GM18507 (cell line): Measurements from ENCODE around the gene MRPS24.
"Not testable (repeated sequence)": the region's sequence is repeated elsewhere in the genome, so short reads cannot be mapped to it uniquely, and the experiment has no call there.

Source experiments
- DNase-seq: peaks from one replicate; pipeline ENCODE4 v3.0.0; 2011; ENCODE audit warnings: low read depth; ENCODE audit not compliant: insufficient read length; ENCODE audit errors: extremely low spot score
- FAIRE-seq: peaks from 2 replicates; lab custom pipeline; 2011; peaks lifted over from hg19 to GRCh38; lab: Jason Lieb, UNC

The MRPS24 gene

DNA sequence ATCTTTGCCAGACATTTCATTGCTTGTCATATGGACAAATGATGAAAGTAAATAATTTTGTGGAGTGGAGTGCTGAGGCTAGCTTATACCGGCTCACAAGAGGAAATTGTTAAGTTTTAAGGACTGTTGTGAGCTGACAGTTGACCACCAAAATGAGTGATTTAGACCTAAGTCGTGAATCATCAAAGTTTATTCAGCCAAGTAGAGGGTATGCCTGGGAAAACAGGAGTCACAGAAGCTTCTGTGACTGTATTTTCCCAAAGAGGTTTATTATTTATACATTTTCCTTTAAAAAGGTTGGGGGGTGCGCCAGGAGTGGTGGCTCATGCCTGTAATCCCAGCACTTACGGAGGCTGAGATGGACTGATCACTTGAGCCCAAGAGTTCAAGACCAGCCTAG lies 21.8 kb downstream of the MRPS24 start:
- DNase-seq (no peak), FAIRE-seq (no peak)

DNA sequence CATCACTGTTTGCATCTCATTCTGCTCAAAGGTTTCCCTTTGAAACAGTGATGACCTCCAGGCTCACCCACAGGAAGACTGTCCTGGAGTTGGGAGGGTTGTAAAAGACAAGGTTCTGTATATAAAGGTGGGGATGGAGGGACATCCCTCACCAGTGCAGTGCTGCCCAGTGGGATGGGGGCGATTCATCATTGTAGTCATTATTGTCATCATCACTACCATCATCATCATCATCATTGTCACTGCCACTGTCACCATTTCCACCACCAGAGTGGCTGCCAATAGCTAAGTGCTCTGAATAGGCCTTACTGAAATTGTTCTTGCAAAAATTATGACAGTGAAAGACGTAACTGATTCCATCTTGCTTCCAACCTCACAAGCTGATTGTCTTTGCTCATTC lies 24.7 kb downstream of the MRPS24 start:
- FAIRE-seq (no peak), DNase-seq (no peak)

GRCh38 chr7:43844257-43844656 lies 25.1 kb downstream of the MRPS24 start:
- DNase-seq (no peak), FAIRE-seq (no peak)

DNA sequence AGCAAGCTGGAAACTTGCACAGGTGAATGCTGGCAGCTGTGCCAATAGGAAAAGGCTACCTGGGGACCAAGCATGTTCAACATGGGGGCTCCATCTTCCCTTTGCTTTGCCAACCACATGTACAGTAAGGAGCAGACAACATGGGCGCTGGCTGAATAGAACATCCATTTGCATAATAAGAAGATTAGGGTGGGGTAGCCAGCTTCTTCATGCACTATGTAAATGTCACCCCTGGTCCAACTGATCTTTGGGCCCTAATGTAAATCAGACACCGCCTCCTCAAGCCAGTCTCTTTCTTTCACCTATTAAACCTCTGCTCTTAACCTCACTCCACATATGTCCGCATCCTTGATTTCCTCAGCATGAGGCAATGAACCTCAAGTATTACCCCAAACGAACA lies 26.0 kb downstream of the MRPS24 start:
- FAIRE-seq, result no peak
- DNase-seq, result no peak

GRCh38 chr7:43838201-43838658 lies 31.1 kb downstream of the MRPS24 start:
- DNase-seq (no peak), FAIRE-seq (no peak)

- DNase-seq (no peak), FAIRE-seq (peak; percentile 87)
These were observed 34.7 kb downstream of the MRPS24 start for GRCh38 chr7:43834463-43835251.

DNA sequence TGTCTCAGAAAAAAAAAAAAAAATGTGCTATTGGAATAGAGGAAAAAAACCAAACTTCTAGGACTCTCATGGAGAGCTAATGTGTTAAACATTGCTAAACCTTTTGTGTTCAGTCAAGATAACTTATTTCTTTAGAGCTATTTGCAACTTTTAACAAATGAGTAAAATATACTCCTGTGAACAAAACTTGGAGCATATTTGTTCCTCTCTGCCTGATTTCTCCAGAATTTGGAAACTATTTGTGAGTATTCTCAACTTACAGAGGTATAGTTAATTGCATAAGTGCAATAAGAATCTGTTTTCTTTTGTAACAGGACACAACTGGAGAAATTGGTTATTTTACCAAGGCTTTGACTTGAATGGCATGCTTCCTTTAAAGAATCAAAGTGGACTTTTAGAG lies 38.4 kb downstream of the MRPS24 start:
- FAIRE-seq, DNase-seq: not testable (repeated sequence)

DNA sequence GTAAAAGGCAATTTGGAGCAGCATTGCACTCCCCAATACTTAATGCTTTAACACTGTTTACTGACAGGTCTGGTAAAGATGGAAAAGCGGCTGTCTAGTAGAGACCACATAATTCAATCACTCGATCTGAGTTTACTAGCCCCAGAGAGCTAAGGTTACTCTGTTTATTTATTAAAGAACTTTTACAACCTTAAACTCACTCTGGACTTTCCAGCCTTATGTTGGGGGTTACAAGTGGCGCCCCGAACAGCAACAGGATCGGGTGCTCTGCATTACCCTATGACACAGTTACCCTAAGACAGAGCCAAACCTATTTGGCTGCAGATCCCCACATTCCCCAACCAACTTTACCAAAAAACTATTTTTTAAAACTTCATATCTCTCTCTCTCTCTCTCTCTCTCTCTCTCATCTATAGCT lies 43.9 kb downstream of the MRPS24 start:
- DNase-seq, result no peak

GRCh38 chr7:43824963-43825362 lies 44.4 kb downstream of the MRPS24 start:
- no peak for DNase-seq
- no peak for FAIRE-seq

More for the DNA sequence above, 43.9 kb downstream of the MRPS24 start:
- no peak for FAIRE-seq

DNA sequence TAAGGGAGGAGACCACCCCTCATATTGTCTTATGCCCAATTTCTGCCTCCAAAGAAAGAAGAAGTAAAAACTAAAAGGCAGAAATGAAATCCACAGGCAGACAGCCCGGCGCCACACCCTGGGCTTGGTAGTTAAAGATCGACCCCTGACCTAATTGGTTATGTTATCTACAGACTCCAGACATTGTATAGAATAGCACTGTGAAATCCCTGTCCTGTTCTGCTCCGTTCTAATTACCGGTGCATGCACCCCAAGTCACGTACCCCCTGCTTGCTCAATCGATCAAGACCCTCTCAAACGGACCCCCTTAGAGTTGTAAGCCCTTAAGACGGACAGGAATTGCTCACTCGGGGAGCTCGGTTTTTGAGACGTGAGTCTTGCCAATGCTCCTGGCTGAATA lies 44.8 kb downstream of the MRPS24 start:
- DNase-seq, FAIRE-seq: not testable (repeated sequence)

GRCh38 chr7:43823941-43824340 lies 45.4 kb downstream of the MRPS24 start:
- DNase-seq, result no peak
- FAIRE-seq, result no peak

GRCh38 chr7:43823425-43823824 lies 45.9 kb downstream of the MRPS24 start:
- not testable (repeated sequence) for DNase-seq, FAIRE-seq
